HG02642 (cell line): Measurements from ENCODE around the gene DRD1.
"Not testable (repeated sequence)": the region's sequence is repeated elsewhere in the genome, so short reads cannot be mapped to it uniquely, and the experiment has no call there.

Experiments
- ATAC-seq: cut with Tn5 transposase; IDR thresholded peaks from one replicate; pipeline ENCODE4 v1.9.1; 2021; ENCODE audit warnings: mild to moderate bottlenecking; ENCODE audit not compliant: unreplicated experiment, poor library complexity

DRD1 gene

GRCh38 chr5:175438234-175438857 lies 5.6 kb downstream of the DRD1 start:
- ATAC-seq = no peak

- no peak for ATAC-seq
Measured at GRCh38 chr5:175436359-175436758, 7.6 kb downstream of the DRD1 start.

- no peak for ATAC-seq
Measured at GRCh38 chr5:175434800-175435199, 9.2 kb downstream of the DRD1 start.

- no peak for ATAC-seq
Measured at GRCh38 chr5:175427762-175428161, 16.2 kb downstream of the DRD1 start.

GRCh38 chr5:175424594-175424993 lies 19.4 kb downstream of the DRD1 start:
- ATAC-seq = not testable (repeated sequence)

- no peak for ATAC-seq
Measured at GRCh38 chr5:175422058-175422457, 21.9 kb downstream of the DRD1 start.

GRCh38 chr5:175420383-175420782 lies 23.6 kb downstream of the DRD1 start:
- no peak for ATAC-seq

- ATAC-seq = no peak
Measured at GRCh38 chr5:175418251-175418650, 25.7 kb downstream of the DRD1 start.

GRCh38 chr5:175417384-175417783 lies 26.6 kb downstream of the DRD1 start:
- no peak for ATAC-seq

- ATAC-seq = no peak
Measured at GRCh38 chr5:175415303-175415702, 28.7 kb downstream of the DRD1 start.

- ATAC-seq = no peak
Measured at GRCh38 chr5:175410926-175411325, 33.1 kb downstream of the DRD1 start.

GRCh38 chr5:175406300-175406699 lies 37.7 kb downstream of the DRD1 start:
- ATAC-seq = no peak

GRCh38 chr5:175397590-175398297 lies 46.2 kb downstream of the DRD1 start:
- ATAC-seq = not testable (repeated sequence)

GRCh38 chr5:175395430-175395829 lies 48.6 kb downstream of the DRD1 start:
- ATAC-seq = not testable (repeated sequence)

- no peak for ATAC-seq
Measured at GRCh38 chr5:175394601-175395000, 49.4 kb downstream of the DRD1 start.

GRCh38 chr5:175393897-175394296 lies 50.1 kb downstream of the DRD1 start:
- ATAC-seq = no peak

GRCh38 chr5:175392236-175392635 lies 51.7 kb downstream of the DRD1 start:
- no peak for ATAC-seq

GRCh38 chr5:175390352-175391083 lies 53.5 kb downstream of the DRD1 start:
- ATAC-seq = no peak
